ENCODE measurements around the gene CRYAB. TPM values are rescaled to one million over a fixed set of nuclear protein-coding genes. Genes with fewer than 3 reads are reported as not detected.
A peak's percentile ranks its signal among the peaks of the same experiment; 100 is the strongest.

The CRYAB gene
- total and polyA plus RNA-seq, 7 donors = 25.0 to 299 (median 151) TPM

DNA sequence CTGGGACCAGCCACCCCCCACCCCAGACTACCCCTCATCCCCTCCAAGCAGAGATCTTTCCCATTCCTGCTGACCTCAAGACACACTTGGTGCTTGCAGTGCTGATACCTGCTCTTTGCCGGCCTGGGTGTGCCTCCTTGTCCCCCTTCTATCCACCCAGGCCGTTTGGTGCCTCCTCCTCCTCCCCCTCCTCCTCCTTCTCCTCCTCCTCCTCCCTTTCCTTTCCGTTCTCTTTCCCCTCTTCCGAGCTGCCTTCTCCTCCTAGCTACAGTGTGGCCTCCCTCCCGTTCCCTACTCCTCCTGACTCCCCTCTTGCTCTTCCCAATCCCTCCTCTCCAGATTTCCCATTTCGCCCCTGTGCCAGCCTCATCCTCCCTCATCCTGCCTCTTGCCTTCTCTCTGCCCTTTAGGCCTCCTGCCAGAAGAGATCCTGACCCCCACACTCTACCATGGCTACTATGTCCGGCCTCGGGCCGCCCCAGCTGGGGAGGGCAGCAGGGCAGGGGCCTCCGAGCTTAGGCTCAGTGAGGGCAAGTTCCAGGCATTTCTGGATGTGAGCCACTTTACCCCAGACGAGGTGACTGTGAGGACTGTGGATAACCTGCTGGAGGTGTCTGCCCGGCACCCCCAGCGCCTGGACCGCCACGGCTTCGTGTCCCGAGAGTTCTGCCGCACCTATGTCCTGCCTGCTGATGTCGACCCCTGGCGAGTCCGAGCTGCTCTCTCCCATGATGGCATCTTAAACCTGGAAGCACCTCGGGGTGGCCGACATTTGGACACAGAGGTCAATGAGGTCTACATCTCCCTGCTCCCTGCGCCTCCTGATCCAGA is 1.7 kb upstream of the CRYAB start:
- peak in 1 of 2 donors; percentile 9 for TF ChIP-seq POLR2A (IDR thresholded peaks at IDR 0.05)
- TF ChIP-seq, protein P1, sequence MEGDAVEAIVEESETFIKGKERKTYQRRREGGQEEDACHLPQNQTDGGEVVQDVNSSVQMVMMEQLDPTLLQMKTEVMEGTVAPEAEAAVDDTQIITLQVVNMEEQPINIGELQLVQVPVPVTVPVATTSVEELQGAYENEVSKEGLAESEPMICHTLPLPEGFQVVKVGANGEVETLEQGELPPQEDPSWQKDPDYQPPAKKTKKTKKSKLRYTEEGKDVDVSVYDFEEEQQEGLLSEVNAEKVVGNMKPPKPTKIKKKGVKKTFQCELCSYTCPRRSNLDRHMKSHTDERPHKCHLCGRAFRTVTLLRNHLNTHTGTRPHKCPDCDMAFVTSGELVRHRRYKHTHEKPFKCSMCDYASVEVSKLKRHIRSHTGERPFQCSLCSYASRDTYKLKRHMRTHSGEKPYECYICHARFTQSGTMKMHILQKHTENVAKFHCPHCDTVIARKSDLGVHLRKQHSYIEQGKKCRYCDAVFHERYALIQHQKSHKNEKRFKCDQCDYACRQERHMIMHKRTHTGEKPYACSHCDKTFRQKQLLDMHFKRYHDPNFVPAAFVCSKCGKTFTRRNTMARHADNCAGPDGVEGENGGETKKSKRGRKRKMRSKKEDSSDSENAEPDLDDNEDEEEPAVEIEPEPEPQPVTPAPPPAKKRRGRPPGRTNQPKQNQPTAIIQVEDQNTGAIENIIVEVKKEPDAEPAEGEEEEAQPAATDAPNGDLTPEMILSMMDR (IDR thresholded peaks at IDR 0.05) = no peak
- peak in 2 of 4 donors; percentile 53 to 70 for TF ChIP-seq POLR2AphosphoS5 (IDR thresholded peaks at IDR 0.05)
- no peak for TF ChIP-seq EP300 (IDR thresholded peaks at IDR 0.05)
- peak overlapping the region; percentile 96 to 100 (median 98) for H3K27ac ChIP-seq
- no peaks in the 10 kb centered on the region for H3K9me3 ChIP-seq
- intact Hi-C loops (cut with DNase I) = no loop called here
- DNase-seq = peak; percentile 73
- WGBS, 2 donors = 76 to 77% methylated on average over 24 of the region's 24 CpGs
- peaks cover 0 to 8% (median 5%) of the 10 kb centered on the region in 4 donors for H3K36me3 ChIP-seq
- peak overlapping the region; percentile 52 to 78 (median 73) for H3K4me3 ChIP-seq
- peaks cover 0 to 39% (median 36%) of the 10 kb centered on the region in 4 donors for H3K4me1 ChIP-seq
- H3K27me3 ChIP-seq = no peaks in the 10 kb centered on the region

DNA sequence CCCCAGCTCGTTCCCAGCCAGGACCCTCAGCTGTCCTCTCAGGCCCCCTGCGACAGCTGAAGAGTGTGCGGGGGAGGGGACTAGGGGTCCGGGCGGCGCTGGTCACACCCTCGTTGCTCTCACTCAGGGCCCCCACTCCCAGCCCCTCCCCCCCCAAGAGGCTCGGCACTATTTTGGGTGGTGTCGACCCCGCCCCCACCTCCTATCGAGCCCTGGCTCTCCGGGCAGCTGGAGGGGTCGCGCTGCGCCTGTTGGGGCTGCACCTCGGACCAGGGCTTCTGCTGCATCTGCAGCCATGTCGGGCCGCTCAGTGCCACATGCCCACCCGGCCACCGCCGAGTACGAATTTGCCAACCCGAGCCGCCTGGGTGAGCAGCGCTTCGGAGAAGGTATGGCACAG is 965 bp upstream of the CRYAB start, which contains the start of gene HSPB2:
Gene HSPB2 (plus strand): TSS at position 200 of the 400 bp plus-strand sequence. CDS start 96 bp downstream, at position 296.
- 19 to 50% methylated on average over 26 of the region's 26 CpGs for WGBS, 2 donors
- DNase-seq = peak; percentile 71
- TF ChIP-seq EP300 (IDR thresholded peaks at IDR 0.05) = no peak
- peak in 1 of 4 donors; percentile 2 for TF ChIP-seq POLR2AphosphoS5 (IDR thresholded peaks at IDR 0.05)
- no peak for TF ChIP-seq POLR2A (IDR thresholded peaks at IDR 0.05)
- Histone ChIP-seq H3K4me1 (peaks cover 0 to 39% (median 36%) of the 10 kb centered on the region in 4 donors), H3K27me3 (no peaks in the 10 kb centered on the region), H3K4me3 (peak within 1 kb of the TSS; percentile 52 to 78 (median 73)), H3K9me3 (no peaks in the 10 kb centered on the region), H3K36me3 (peaks cover 0 to 13% (median 9%) of the 10 kb centered on the region in 4 donors), H3K27ac (peak within 1 kb of the TSS; percentile 96 to 100 (median 98))
- intact Hi-C loops (cut with DNase I) = loop anchor here (1.0 kb wide), 1 partner anchor 33 kb away; the partner anchor contains the start of genes CFAP68 and FDXACB1

DNA sequence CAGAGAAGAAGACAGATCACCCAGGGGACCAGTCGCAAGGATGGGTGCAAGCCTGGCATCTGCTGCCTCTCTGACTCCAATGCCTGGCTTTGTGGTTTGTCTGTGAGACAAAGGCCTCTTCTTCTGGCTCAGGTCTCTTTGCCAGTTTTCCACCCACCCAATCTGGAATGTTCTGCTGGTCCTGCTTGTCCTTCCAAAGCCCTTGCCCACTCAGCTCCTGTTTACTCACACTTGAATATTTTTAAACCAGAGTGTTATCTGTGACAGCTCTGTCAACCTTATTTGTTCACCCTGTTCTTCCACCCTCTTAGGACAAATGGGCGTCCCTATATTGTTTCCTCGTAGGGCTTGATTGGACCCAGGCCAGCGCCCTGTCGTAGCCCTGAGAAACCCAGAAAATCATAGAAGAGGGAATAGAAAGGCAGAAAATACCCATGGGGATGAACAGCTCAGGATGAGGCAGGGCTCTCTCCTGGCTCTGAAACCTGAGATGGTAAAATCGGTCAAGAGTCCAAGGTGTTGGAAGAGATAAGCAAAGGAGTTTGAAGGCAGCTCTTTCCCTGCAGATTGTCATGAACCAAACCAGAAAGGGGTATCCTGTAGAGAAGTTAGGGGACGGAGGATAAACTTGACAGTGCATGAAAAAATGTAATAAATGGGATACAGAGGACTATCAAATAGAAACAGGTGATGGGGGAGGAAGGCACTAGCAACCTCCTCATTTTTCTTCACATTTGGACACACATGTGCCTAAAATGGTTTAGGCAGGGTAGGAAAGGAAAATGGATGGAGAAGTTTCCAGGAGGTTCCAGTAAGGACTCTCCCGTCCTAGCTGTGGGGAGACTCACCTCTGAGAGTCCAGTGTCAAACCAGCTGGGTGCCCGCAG is 651 bp downstream of the CRYAB start:
- peak overlapping the region; percentile 52 to 78 (median 73) for H3K4me3 ChIP-seq
- TF ChIP-seq, protein P1 (IDR thresholded peaks at IDR 0.05) = no peak
- TF ChIP-seq POLR2A (IDR thresholded peaks at IDR 0.05) (peak in 1 of 2 donors; percentile 22), EP300 (IDR thresholded peaks at IDR 0.05) (peak in 1 of 4 donors; percentile 11), POLR2AphosphoS5 (IDR thresholded peaks at IDR 0.05) (peak in 3 of 4 donors; percentile 24 to 61 (median 52))
- H3K4me1 ChIP-seq = peaks cover 0 to 39% (median 36%) of the 10 kb centered on the region in 4 donors
- whole genome bisulfite sequencing, 2 donors = 61 to 71% methylated on average over 9 of the region's 9 CpGs
- H3K27ac ChIP-seq = peak overlapping the region; percentile 96 to 100 (median 98)
- H3K27me3 ChIP-seq = no peaks in the 10 kb centered on the region
- intact Hi-C loops (cut with DNase I) = no loop called here
- no peaks in the 10 kb centered on the region for H3K9me3 ChIP-seq
- peaks cover 0 to 13% (median 9%) of the 10 kb centered on the region in 4 donors for H3K36me3 ChIP-seq
- DNase-seq = no peak

DNA sequence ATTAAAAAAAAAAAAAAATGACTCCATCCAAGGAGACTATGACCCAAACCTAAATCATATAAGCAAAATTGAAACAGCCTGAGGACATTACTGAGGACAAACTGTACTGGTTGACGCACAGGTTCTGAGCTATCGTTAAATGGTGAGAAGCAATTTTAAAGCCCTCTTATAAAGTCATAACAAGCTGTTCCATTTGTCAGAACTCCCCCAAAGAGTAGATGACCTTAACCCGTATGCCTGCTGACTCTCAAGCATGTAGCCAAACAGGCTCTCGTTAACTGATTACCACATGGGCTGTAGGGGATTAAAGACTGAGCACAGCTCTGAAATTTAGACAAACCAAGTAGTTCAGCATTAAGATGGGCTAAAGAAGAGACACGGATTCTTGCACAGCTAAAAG is 2.2 kb downstream of the CRYAB start:
- no peak for DNase-seq
- H3K36me3 ChIP-seq = peaks cover 0 to 13% (median 9%) of the 10 kb centered on the region in 4 donors
- TF ChIP-seq, protein P1 (IDR thresholded peaks at IDR 0.05) = no peak
- TF ChIP-seq POLR2AphosphoS5 (IDR thresholded peaks at IDR 0.05) (peak in 2 of 4 donors; percentile 23 to 31), EP300 (IDR thresholded peaks at IDR 0.05) (peak in 3 of 4 donors; percentile 28 to 94 (median 58))
- no peaks in the 10 kb centered on the region for H3K27me3 ChIP-seq
- H3K27ac ChIP-seq = peak overlapping the region; percentile 96 to 100 (median 98)
- no peaks in the 10 kb centered on the region for H3K9me3 ChIP-seq
- 80 to 86% methylated on average over 5 of the region's 5 CpGs for WGBS, 2 donors
- intact Hi-C loops (cut with DNase I) = no loop called here
- peaks cover 0 to 34% (median 30%) of the 10 kb centered on the region in 4 donors for H3K4me1 ChIP-seq
- H3K4me3 ChIP-seq = peak overlapping the region; percentile 52 to 78 (median 73)
